ENCODE data around the gene PPP1R26. TPM values are rescaled to one million over a fixed set of nuclear protein-coding genes. Genes with fewer than 3 reads are reported as not detected.

PPP1R26 gene
- total and polyA plus RNA-seq, 2 of the 13 experiments (the other 11 are each of a cell fraction or from before 2014, with no cell fraction given), result 8.6 to 11.6 TPM

DNA sequence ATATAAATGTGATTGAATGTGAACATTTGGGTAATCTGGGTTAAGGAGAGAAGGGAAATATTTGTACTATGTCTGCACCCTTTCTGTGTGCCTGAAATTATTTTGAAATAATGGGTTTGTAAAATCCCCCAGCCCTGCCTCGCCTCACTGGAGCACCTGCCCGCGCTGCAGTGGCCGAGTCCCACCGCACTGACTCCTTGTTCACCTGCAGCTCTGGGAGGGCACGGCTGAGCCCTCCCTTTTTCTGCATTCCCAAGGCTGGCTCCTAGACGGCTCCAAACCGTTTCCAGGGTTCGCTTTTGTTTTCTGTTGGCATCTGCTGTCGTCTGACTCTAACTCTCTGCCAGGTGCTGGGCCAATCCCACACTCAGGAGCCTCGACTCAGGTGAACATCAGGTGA, 17.6 kb upstream of the PPP1R26 start (continued):
- TF ChIP-seq, protein P1, sequence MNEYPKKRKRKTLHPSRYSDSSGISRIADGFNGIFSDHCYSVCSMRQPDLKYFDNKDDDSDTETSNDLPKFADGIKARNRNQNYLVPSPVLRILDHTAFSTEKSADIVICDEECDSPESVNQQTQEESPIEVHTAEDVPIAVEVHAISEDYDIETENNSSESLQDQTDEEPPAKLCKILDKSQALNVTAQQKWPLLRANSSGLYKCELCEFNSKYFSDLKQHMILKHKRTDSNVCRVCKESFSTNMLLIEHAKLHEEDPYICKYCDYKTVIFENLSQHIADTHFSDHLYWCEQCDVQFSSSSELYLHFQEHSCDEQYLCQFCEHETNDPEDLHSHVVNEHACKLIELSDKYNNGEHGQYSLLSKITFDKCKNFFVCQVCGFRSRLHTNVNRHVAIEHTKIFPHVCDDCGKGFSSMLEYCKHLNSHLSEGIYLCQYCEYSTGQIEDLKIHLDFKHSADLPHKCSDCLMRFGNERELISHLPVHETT (CRISPR knock-in tag; conservative IDR thresholded peaks at IDR 0.05), result no peak
- no peak for TF ChIP-seq ZBTB8A (CRISPR knock-in tag; IDR thresholded peaks at IDR 0.05; ENCODE audit: borderline replicate concordance, low read depth)
- TF ChIP-seq AHR (CRISPR knock-in tag; IDR thresholded peaks at IDR 0.05), result no peak
- no peak for TF ChIP-seq ZNF501 (CRISPR knock-in tag; IDR thresholded peaks at IDR 0.05)
- no peak for TF ChIP-seq ZNF605 (CRISPR knock-in tag; IDR thresholded peaks at IDR 0.05)
- TF ChIP-seq, protein P2, sequence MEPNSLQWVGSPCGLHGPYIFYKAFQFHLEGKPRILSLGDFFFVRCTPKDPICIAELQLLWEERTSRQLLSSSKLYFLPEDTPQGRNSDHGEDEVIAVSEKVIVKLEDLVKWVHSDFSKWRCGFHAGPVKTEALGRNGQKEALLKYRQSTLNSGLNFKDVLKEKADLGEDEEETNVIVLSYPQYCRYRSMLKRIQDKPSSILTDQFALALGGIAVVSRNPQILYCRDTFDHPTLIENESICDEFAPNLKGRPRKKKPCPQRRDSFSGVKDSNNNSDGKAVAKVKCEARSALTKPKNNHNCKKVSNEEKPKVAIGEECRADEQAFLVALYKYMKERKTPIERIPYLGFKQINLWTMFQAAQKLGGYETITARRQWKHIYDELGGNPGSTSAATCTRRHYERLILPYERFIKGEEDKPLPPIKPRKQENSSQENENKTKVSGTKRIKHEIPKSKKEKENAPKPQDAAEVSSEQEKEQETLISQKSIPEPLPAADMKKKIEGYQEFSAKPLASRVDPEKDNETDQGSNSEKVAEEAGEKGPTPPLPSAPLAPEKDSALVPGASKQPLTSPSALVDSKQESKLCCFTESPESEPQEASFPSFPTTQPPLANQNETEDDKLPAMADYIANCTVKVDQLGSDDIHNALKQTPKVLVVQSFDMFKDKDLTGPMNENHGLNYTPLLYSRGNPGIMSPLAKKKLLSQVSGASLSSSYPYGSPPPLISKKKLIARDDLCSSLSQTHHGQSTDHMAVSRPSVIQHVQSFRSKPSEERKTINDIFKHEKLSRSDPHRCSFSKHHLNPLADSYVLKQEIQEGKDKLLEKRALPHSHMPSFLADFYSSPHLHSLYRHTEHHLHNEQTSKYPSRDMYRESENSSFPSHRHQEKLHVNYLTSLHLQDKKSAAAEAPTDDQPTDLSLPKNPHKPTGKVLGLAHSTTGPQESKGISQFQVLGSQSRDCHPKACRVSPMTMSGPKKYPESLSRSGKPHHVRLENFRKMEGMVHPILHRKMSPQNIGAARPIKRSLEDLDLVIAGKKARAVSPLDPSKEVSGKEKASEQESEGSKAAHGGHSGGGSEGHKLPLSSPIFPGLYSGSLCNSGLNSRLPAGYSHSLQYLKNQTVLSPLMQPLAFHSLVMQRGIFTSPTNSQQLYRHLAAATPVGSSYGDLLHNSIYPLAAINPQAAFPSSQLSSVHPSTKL (CRISPR knock-in tag; IDR thresholded peaks at IDR 0.05), result no peak
- no peak for TF ChIP-seq ZNF251 (CRISPR knock-in tag; IDR thresholded peaks at IDR 0.05)
- TF ChIP-seq, protein P3, sequence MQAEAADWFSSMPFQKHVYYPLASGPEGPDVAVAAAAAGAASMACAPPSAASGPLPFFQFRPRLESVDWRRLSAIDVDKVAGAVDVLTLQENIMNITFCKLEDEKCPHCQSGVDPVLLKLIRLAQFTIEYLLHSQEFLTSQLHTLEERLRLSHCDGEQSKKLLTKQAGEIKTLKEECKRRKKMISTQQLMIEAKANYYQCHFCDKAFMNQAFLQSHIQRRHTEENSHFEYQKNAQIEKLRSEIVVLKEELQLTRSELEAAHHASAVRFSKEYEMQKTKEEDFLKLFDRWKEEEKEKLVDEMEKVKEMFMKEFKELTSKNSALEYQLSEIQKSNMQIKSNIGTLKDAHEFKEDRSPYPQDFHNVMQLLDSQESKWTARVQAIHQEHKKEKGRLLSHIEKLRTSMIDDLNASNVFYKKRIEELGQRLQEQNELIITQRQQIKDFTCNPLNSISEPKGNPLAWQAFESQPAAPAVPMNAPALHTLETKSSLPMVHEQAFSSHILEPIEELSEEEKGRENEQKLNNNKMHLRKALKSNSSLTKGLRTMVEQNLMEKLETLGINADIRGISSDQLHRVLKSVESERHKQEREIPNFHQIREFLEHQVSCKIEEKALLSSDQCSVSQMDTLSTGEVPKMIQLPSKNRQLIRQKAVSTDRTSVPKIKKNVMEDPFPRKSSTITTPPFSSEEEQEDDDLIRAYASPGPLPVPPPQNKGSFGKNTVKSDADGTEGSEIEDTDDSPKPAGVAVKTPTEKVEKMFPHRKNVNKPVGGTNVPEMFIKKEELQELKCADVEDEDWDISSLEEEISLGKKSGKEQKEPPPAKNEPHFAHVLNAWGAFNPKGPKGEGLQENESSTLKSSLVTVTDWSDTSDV (CRISPR knock-in tag; IDR thresholded peaks at IDR 0.05), result no peak
- no peak for TF ChIP-seq ZNF674 (CRISPR knock-in tag; IDR thresholded peaks at IDR 0.05; ENCODE audit: low read depth)

All from HepG2 (cell line).